ENCODE data around the gene GPR161.

- TF ChIP-seq, protein P1, sequence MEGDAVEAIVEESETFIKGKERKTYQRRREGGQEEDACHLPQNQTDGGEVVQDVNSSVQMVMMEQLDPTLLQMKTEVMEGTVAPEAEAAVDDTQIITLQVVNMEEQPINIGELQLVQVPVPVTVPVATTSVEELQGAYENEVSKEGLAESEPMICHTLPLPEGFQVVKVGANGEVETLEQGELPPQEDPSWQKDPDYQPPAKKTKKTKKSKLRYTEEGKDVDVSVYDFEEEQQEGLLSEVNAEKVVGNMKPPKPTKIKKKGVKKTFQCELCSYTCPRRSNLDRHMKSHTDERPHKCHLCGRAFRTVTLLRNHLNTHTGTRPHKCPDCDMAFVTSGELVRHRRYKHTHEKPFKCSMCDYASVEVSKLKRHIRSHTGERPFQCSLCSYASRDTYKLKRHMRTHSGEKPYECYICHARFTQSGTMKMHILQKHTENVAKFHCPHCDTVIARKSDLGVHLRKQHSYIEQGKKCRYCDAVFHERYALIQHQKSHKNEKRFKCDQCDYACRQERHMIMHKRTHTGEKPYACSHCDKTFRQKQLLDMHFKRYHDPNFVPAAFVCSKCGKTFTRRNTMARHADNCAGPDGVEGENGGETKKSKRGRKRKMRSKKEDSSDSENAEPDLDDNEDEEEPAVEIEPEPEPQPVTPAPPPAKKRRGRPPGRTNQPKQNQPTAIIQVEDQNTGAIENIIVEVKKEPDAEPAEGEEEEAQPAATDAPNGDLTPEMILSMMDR (conservative IDR thresholded peaks at IDR 0.05; ENCODE audit: low read depth, low read length) = peak; percentile 97
- TF ChIP-seq EZH2 (IDR thresholded peaks at IDR 0.05; ENCODE audit: low read length, unreplicated experiment) (no peak), EZH2phosphoT487 (IDR thresholded peaks at IDR 0.05; ENCODE audit: borderline replicate concordance, low read length) (no peak)
These were observed 54.5 kb downstream of the GPR161 start for GRCh38 chr1:168082008-168082876.

Data from PC-3 (cell line).